GM19397 (cell line): ENCODE data around the gene SHMT2.

Experiments used
- ATAC-seq: cut with Tn5 transposase; IDR thresholded peaks from one replicate; pipeline ENCODE4 v1.9.1; 2021; ENCODE audit warnings: mild to moderate bottlenecking, moderate library complexity; ENCODE audit not compliant: unreplicated experiment

Gene SHMT2

DNA sequence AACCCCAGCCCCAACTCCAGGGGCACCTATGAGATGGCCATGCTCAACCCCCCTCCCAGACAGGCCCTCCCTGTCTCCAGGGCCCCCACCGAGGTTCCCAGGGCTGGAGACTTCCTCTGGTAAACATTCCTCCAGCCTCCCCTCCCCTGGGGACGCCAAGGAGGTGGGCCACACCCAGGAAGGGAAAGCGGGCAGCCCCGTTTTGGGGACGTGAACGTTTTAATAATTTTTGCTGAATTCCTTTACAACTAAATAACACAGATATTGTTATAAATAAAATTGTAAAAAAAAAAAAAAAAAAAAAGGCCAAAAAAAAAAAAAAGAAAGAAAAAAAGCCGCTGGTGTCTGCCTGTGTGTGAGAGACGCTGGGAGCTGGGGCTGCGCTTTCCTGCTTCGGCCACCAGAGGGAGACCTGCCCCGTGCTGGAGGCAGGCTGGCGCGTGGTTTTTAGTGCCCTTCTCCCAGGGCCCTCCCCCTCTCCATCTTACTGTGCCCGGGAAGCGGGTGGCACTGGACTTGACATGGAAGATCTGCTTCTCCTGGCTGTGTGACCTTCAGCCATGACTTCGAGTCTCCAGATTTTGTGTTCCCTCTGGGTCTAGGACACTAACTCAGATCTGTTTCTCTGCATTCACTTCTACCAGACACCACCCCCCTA is 16.3 kb upstream of the SHMT2 start:
- no peak for ATAC-seq

- ATAC-seq = no peak
Observed at GRCh38 chr12:57213763-57214397, 15.6 kb upstream of the SHMT2 start.

DNA sequence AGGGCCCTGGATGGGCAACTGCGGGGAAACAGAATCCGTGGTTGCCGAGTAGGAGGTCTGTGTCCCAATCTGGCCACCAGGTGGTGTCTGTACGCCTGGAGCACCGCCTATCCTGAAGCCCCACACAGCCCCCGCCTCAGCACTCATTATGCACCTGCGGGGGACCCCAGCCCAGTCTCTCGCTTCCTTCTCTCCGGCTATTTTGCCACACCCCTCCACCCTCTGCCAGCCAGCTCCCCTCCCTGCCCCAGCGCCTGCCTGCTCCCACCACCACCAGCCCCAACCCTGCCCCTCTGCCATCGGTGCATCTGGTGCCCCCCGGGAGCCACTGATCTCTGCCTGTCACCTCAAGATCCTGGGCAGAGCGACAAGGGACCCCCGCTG is 15.1 kb upstream of the SHMT2 start:
- ATAC-seq = no peak

- ATAC-seq = no peak
Observed at GRCh38 chr12:57215065-57215464, 14.4 kb upstream of the SHMT2 start.

DNA sequence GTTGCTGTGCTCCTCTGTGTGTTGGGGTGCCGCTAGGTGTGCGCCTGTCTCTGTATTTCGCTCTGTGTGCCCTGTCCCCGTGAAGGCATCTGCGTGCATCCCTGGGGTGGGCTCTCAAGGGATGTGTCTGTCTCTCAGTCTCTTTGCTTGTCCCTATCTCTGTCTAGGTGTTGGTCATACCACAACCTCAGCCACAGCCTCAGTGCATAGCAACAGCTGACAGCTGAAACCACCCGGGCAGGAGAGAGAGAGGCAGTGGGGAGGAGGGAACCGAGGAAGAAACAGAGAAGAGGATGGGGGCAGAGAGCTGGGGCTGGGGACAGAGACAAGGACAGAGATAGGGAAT is 13.9 kb upstream of the SHMT2 start:
- peak; percentile 42 for ATAC-seq

GRCh38 chr12:57216014-57216911 is 13.2 kb upstream of the SHMT2 start, which contains the start of gene NXPH4:
Gene NXPH4 (plus strand): TSS chr12:57216794. CDS start chr12:57216970, 176 bp downstream.
- peak; percentile 32 for ATAC-seq

GRCh38 chr12:57216921-57217879 is 12.3 kb upstream of the SHMT2 start:
- ATAC-seq = no peak

GRCh38 chr12:57218030-57218853 is 11.3 kb upstream of the SHMT2 start:
- ATAC-seq = no peak

DNA sequence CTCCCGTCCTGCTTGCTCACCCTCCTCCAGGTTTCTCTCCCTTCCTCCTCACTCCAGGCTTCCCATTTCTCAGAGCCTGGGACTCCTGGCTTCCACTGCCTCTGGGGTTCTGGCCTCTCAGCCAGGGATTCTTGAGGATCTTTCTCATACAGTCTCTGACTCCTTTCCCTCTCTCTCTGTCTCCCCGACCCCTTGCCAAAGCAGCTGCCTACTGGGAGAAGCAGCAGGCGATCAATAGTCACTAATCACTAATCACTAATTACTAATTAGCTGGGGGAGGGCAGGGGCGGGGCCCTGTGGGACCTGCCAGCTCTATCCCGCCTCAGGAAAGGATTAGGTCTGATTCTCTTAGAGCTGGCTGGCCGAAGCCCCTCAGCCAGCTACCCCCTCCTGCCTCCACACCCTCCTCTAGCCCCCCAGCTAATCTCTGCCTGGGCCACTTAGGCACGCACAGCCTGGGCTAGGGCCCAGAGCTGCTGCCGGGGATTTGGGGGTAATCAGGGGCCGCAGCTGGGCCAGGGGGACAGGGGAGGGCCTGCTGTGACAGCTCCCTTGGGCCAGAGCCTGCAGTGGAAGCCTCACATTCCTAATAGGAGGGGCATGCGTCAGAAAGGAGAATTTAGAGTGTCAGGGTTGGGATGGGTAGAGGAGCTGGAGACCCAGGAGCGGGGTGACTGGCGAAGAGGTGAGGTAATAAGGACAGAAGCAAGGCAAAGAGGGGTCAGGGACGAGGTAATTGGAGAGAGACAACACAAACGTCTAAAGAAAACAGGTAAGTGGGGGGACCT is 10.1 kb upstream of the SHMT2 start:
- no peak for ATAC-seq

DNA sequence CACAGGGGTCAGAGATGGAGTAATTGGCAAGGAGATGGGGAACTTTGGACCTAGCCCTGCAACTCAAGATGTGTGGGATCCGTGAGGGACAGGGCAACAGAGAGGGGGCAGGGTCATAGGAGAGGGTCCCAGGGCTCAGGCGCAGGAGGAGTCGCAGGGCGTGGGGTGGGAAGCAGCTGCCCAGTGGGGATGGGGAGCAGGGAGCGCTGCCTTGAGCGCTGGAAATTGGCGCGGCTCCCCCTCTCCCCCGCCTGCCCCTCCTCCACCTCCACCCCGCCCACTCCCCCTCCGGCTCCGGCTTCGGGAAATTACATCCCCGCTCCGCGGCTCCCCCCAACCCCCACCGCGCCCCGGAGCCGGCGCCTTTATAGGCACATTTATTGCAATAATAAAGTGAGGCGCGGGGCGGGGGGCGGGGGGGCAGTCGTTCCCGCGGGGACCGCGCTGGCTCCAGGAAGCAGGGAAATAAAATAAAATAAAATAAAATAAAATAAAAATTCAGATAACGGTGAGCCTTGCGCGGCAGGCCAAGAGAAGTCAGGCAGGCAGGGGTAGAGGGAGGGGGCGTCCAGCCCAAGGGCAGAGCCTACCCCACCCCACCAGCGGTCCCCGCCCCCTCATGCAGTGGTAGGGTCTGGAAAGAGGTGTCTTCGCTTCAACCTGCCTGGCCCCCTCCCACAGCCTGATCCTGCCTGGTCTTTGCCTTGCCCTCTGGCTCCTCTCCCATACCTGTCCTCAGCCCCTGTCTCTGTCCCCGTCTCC is 9.3 kb upstream of the SHMT2 start:
- no peak for ATAC-seq

DNA sequence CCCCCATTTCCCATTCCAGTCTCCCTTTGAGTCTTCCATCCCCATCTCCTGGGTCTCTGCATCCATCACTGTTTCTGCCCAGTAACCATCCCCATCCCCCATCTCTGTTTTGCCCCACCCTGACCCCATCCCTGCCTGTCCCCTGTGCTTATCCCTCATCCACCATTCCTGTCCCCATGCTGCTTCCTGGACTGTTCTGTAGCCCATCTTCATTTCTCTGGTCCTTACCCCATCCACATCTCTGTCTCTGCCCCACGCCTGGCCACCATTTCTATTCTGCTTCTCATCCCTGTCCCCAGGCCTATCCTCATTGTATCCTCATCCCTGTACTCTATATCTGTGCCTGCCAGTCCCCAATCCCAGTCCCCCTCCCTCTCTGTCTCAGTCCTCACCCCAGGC is 8.7 kb upstream of the SHMT2 start:
- ATAC-seq = no peak

- no peak for ATAC-seq
Observed at GRCh38 chr12:57221169-57221917, 8.2 kb upstream of the SHMT2 start.

DNA sequence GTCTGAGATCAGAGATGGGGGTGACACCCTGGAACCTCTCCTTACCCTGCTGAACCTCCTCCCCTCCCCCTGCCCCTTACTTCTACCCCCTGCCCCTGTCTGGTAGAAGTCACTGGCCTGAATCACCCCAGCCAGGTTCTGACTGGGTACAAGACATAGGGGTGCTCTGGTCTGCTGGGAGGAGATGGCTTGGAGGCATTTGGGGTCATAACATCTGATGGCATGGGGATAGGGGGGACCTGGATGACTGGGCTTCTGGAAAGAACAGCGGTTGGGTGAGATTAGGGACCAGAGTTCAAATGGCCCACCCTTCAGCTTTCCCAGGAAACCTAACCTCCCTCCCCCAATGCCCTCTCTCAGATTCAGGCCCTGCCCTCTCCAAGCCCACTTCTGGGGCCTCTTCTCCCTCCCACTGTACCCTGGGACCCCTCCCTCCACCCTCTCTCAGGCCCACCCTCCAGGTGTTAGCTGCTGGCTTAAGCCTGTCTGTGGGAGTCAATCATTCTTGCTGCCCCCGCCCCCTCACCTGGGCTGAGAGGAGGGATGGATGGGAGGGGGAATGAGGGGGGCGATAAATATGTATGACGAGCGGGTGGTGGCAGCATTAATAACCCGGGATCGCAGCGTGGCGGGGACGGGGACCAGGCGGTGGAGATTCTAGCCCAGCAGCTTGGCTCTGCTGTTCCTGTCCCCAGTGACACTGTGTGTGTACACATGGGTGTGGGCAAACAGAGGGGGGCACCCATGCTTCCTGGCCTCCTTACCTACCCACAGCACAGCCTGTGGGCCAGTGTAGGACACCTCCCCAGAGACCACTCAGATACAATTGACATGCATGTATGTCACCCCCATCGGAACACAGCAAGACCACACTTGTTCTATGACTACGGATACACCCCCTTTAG is 7.0 kb upstream of the SHMT2 start:
- ATAC-seq = no peak

DNA sequence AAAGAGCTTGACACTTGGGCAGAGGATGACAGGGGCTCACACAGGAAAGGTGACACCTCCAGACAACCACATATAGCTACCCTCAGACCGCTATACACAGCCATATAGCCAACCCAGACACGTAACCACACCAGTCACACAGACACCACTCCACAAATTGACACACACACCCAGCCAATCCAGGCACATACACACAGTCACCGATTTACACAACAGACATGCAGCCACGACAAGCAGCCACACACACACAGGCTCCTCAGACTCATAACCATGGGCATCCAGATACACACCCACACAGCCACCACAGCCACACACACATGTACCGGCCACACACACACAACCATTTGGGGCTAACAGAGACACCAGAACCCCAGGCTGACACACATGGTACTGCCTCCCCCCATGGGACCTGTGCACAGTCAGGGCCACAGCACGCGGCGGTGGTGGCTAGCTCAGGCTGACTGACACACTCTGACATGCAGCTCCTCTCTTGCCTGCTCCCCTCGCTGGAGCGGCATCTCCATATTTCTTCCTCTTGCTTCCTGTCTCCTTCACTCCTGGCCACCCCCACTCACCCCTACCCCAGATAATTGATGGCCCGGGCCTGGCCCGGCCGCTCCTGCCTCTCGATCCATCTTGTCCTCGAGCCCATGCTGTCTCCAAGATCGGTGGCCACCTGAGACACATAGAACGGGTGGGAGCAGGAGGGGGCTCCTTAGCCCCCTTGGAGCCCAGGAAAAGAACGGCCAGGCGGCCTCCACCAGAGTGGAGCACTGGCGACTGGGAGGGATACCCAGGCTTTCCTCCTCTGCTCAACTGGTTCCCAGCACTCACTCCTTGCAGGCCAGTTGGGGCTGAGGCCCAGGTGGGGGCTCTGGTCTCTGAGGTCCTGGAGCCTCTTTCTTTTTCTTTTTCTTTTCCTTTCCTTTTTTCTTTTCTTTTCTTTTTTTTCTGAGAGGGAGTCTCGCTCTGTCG is 6.0 kb upstream of the SHMT2 start:
- ATAC-seq = no peak

GRCh38 chr12:57224278-57224972 is 5.1 kb upstream of the SHMT2 start:
- ATAC-seq = no peak
